H1 (cell line): ENCODE data around the gene LSR. TPM values are rescaled to one million over a fixed set of nuclear protein-coding genes. Genes with fewer than 3 reads are reported as not detected.

ENCODE experiments used
- CTCF ChIA-PET: fragments of 300-600 bp; sonication (Branson Sonifier 250); formaldehyde crosslinking; loops from one replicate; lab custom pipeline; 2021; ENCODE audit not compliant: partially characterized antibody; lab: Charles Lee
- POLR2A ChIA-PET: fragments of 300-600 bp; sonication (Branson Sonifier 250); formaldehyde crosslinking; loops from one replicate; lab custom pipeline; 2021; ENCODE audit warnings: inconsistent platforms; ENCODE audit not compliant: partially characterized antibody; lab: Charles Lee
- DNase-seq, 2 experiments: peaks; one replicate each; pipeline versions ENCODE4 v3.0.0 to v3.0.0-alpha.2; 2010 to 2022; ENCODE audit warnings: low spot score in 2 of 2, low read depth in 1 of 2, mixed read lengths in 1 of 2
- FAIRE-seq: peaks from 2 replicates; lab custom pipeline; 2011; peaks lifted over from hg19 to GRCh38; lab: Jason Lieb, UNC
- H2AFZ ChIP-seq: 2 replicates; pipeline ENCODE4 v1.8.1; 2012; ENCODE audit warnings: low read length, inconsistent platforms
- H2AK5ac ChIP-seq: 2 replicates; pipeline ENCODE4 v1.6.1; 2013; ENCODE audit warnings: low read depth, low read length
- H2BK120ac ChIP-seq: replicated peaks from 2 replicates; pipeline ENCODE3; 2013; ENCODE audit warnings: low read depth, low read length, inconsistent platforms
- H2BK12ac ChIP-seq: 2 replicates; pipeline ENCODE4 v1.6.1; 2013; ENCODE audit warnings: low read depth, low read length
- H2BK15ac ChIP-seq: 2 replicates; pipeline ENCODE4 v1.6.1; 2013; ENCODE audit warnings: low read length
- H2BK20ac ChIP-seq: 2 replicates; pipeline ENCODE4 v1.6.1; 2013; ENCODE audit warnings: low read length
- H2BK5ac ChIP-seq: 2 replicates; pipeline ENCODE4 v1.6.1; 2013; ENCODE audit warnings: low read depth, low read length
- H3K14ac ChIP-seq: 2 replicates; pipeline ENCODE4 v1.6.1; 2013; ENCODE audit warnings: inconsistent platforms; ENCODE audit not compliant: insufficient read length
- H3K18ac ChIP-seq: 2 replicates; pipeline ENCODE4 v1.6.1; 2013; ENCODE audit warnings: low read length; ENCODE audit errors: extremely low read depth
- H3K23ac ChIP-seq: 2 replicates; pipeline ENCODE4 v1.6.1; 2013; ENCODE audit warnings: inconsistent platforms; ENCODE audit not compliant: insufficient read length
- H3K23me2 ChIP-seq: 2 replicates; pipeline ENCODE4 v1.6.1; 2013; ENCODE audit warnings: low read depth, low read length
- H3K27ac ChIP-seq: 2 replicates; pipeline ENCODE4 v1.6.1; 2011; ENCODE audit warnings: low read depth, low read length, inconsistent platforms
- H3K27me3 ChIP-seq, 4 experiments: replicated peaks in 1 of 4; 1 replicate in 1 of 4; 2 replicates in 3 of 4; pipeline versions ENCODE4 v1.6.1 to v1.8.1; 2011 to 2013; ENCODE audit warnings: low read length in 3 of 4, mild to moderate bottlenecking in 3 of 4, inconsistent platforms in 2 of 4, mixed read lengths in 2 of 4, moderate library complexity in 1 of 4; ENCODE audit not compliant: control insufficient read depth in 3 of 4, insufficient read depth in 3 of 4; ENCODE audit errors: extremely low read depth in 1 of 4
- H3K36me3 ChIP-seq, 4 experiments: 2 replicates each; pipeline versions ENCODE4 v1.6.1 to v1.8.1; 2011 to 2013; ENCODE audit warnings: mild to moderate bottlenecking in 4 of 4, low read length in 3 of 4, moderate library complexity in 2 of 4, control low read depth in 1 of 4, inconsistent platforms in 1 of 4; ENCODE audit not compliant: insufficient read depth in 4 of 4, control insufficient read depth in 2 of 4
- H3K4ac ChIP-seq: replicated peaks from 2 replicates; pipeline ENCODE3; 2013; ENCODE audit warnings: low read length, low read depth, mixed read lengths, inconsistent platforms; ENCODE audit not compliant: insufficient read length
- H3K4me1 ChIP-seq, 4 experiments: replicated peaks in 1 of 4; 1 replicate in 1 of 4; 2 replicates in 3 of 4; pipeline versions ENCODE4 v1.6.1 to v1.8.1; 2011 to 2013; ENCODE audit warnings: low read length in 3 of 4, inconsistent platforms in 2 of 4, mixed read lengths in 1 of 4; ENCODE audit not compliant: insufficient read depth in 4 of 4, control insufficient read depth in 3 of 4
- H3K4me2 ChIP-seq, 2 experiments: 2 replicates each; pipeline versions ENCODE4 v1.6.1 to v1.8.1; 2011 to 2013; ENCODE audit warnings: low read depth in 2 of 2, low read length in 2 of 2, control low read depth in 1 of 2, inconsistent platforms in 1 of 2, mild to moderate bottlenecking in 1 of 2; ENCODE audit not compliant: insufficient read depth in 1 of 2
- H3K4me3 ChIP-seq, 4 experiments: fragments of 200-600, 300-600 bp in 1 of 4; sonication (generic), shearing (Covaris generic), sonication (Bioruptor Twin) in 1 of 4; 2 replicates each; pipeline versions ENCODE4 v1.5.1 to v1.8.1; 2011 to 2016; ENCODE audit warnings: low read length in 4 of 4, low read depth in 3 of 4, control low read depth in 2 of 4, inconsistent platforms in 2 of 4, mild to moderate bottlenecking in 2 of 4, mixed read lengths in 1 of 4, moderate library complexity in 1 of 4; ENCODE audit not compliant: insufficient read depth in 2 of 4; ENCODE audit errors: extremely low read depth in 1 of 4
- H3K56ac ChIP-seq: replicated peaks from 2 replicates; pipeline ENCODE3; 2013; ENCODE audit warnings: low read depth, mild to moderate bottlenecking, mixed read lengths, low read length, inconsistent platforms; ENCODE audit not compliant: insufficient read length
- H3K79me1 ChIP-seq: 2 replicates; pipeline ENCODE4 v1.6.1; 2013; ENCODE audit warnings: low read depth, low read length, control low read depth
- H3K79me2 ChIP-seq, 2 experiments: 2 replicates each; pipeline versions ENCODE4 v1.6.1 to v1.8.1; 2012 to 2013; ENCODE audit warnings: low read length in 2 of 2, mild to moderate bottlenecking in 2 of 2, inconsistent platforms in 1 of 2; ENCODE audit not compliant: insufficient read depth in 2 of 2, control insufficient read depth in 1 of 2
- H3K9ac ChIP-seq, 4 experiments: replicated peaks in 1 of 4; 1 replicate in 1 of 4; 2 replicates in 3 of 4; pipeline versions ENCODE4 v1.6.1 to v1.8.1; 2011 to 2013; ENCODE audit warnings: low read depth in 3 of 4, low read length in 3 of 4, control low read depth in 2 of 4, mild to moderate bottlenecking in 2 of 4, moderate library complexity in 2 of 4, inconsistent platforms in 1 of 4; ENCODE audit errors: extremely low read depth in 1 of 4
- H3K9me3 ChIP-seq, 2 experiments: 2 replicates each; pipeline versions ENCODE4 v1.6.1 to v1.8.1; 2012 to 2013; ENCODE audit warnings: mild to moderate bottlenecking in 2 of 2, moderate library complexity in 2 of 2, control low read depth in 1 of 2, inconsistent platforms in 1 of 2, low read depth in 1 of 2, low read length in 1 of 2, mixed read lengths in 1 of 2; ENCODE audit not compliant: insufficient read depth in 2 of 2
- H4K20me1 ChIP-seq, 2 experiments: replicated peaks in 1 of 2; 2 replicates each; pipeline versions ENCODE3 to v1.8.1; 2011 to 2013; ENCODE audit warnings: inconsistent platforms in 2 of 2, low read length in 2 of 2, mild to moderate bottlenecking in 1 of 2; ENCODE audit not compliant: insufficient read depth in 2 of 2, control insufficient read depth in 1 of 2
- H4K5ac ChIP-seq: 2 replicates; pipeline ENCODE4 v1.6.1; 2013; ENCODE audit warnings: low read length, low read depth, mixed read lengths, inconsistent platforms; ENCODE audit not compliant: insufficient read length
- H4K8ac ChIP-seq: 2 replicates; pipeline ENCODE4 v1.8.0; 2013; ENCODE audit warnings: mild to moderate bottlenecking, moderate library complexity, low read length, inconsistent platforms; ENCODE audit not compliant: insufficient read depth; ENCODE audit errors: extremely low read depth
- H4K91ac ChIP-seq: replicated peaks from 2 replicates; pipeline ENCODE3; 2013; ENCODE audit warnings: low read length, mixed read lengths, inconsistent platforms; ENCODE audit not compliant: insufficient read length
- CEBPB ChIP-seq: IDR thresholded peaks from 2 replicates; pipeline ENCODE4 v1.6.1; 2012; ENCODE audit warnings: low read depth, low read length
- CHD2 ChIP-seq: IDR thresholded peaks from 2 replicates; pipeline ENCODE4 v1.6.1; 2012; ENCODE audit warnings: low read length, improper control_type of control experiment
- POLR2AphosphoS5 ChIP-seq: IDR thresholded peaks from 2 replicates; pipeline ENCODE4 v1.6.1; 2011; ENCODE audit warnings: low read depth, low read length
- RFX5 ChIP-seq: IDR thresholded peaks from 2 replicates; pipeline ENCODE4 v1.6.1; 2011; ENCODE audit warnings: low read depth, low read length, improper control_type of control experiment, borderline replicate concordance
- SIRT6 ChIP-seq: IDR thresholded peaks from one replicate; pipeline ENCODE4 v1.7.1; 2012; ENCODE audit warnings: low read length, inconsistent platforms
- TAF7 ChIP-seq: optimal IDR thresholded peaks from 2 replicates; pipeline ENCODE3; 2011; ENCODE audit warnings: low read depth, mild to moderate bottlenecking, inconsistent platforms, low read length, moderate library complexity, borderline replicate concordance
- YY1 ChIP-seq: IDR thresholded peaks from 2 replicates; pipeline ENCODE4 v1.6.1; 2011; ENCODE audit warnings: low read depth, mild to moderate bottlenecking, low read length
- WGBS, 2 experiments: shearing (Covaris generic) in 1 of 2; methylation state at CpG; one replicate each; pipeline versions ENCODE4 v1.1.6 to v1.1.7; 2013 to 2015; ENCODE audit warnings: low lambda C conversion rate in 2 of 2, mixed read lengths in 2 of 2, inconsistent platforms in 1 of 2, low coverage in 1 of 2, missing lambda C conversion rate in 1 of 2; ENCODE audit not compliant: insufficient replicate concordance in 2 of 2, insufficient coverage in 1 of 2, insufficient read length in 1 of 2; ENCODE audit errors: extremely low coverage in 1 of 2, missing lambda C conversion rate in 1 of 2; 5-methylcytosine and 5-hydroxymethylcytosine counted together
- polyA plus RNA-seq, 7 experiments: library from polyadenylated mRNA; depleted of rRNA in 3 of 7; stranded (reverse) in 5 of 7; unstranded in 2 of 7; fragments of >200 nt in 5 of 7; fragments of 200-250 nt in 2 of 7; gene quantifications; 1 replicate in 5 of 7; 2 replicates in 1 of 7; 4 replicates in 1 of 7; pipeline versions ENCODE4 v1.2.1 to v1.2.3, GENCODE V29; 2011 to 2013; ENCODE audit warnings: missing spikeins in 2 of 7, mixed read lengths in 2 of 7
- total RNA-seq: library from RNA; stranded (reverse); fragmentation: NEBNext Ultra II Directional; extraction: Animal tissue kit (Norgen Biotek cat#: 25700); gene quantifications from 2 replicates; pipeline ENCODE4 v1.2.1, GENCODE V29; 2021
- TF ChIP-seq, protein P1 (sequence below): IDR thresholded peaks from 2 replicates; pipeline ENCODE4 v1.6.1; 2012; ENCODE audit warnings: low read length, inconsistent platforms

The LSR gene
- total and polyA plus RNA-seq, 2 of the 8 experiments (the other 6 are each of a cell fraction or from before 2014, with no cell fraction given), result 159 to 186 TPM

GRCh38 chr19:35211545-35212230, 37.1 kb upstream of the LSR start:
- H3K36me3 ChIP-seq, result no peaks in the 10 kb centered on the region
- no peaks in the 10 kb centered on the region for H3K79me1 ChIP-seq
- H3K4me3 ChIP-seq, result no peak overlapping the region
- H2BK120ac ChIP-seq, result no peak overlapping the region
- no peak overlapping the region for H3K4me2 ChIP-seq
- peak overlapping the region; percentile 60; the same call in 1 of the 2 replicates for H2BK12ac ChIP-seq
- no peak overlapping the region for H3K9ac ChIP-seq
- DNase-seq, result no peak
- H2BK20ac ChIP-seq, result 0 out of 2 replicates have a peak overlapping the region, but pooled peaks have one; percentile 21
- no peak overlapping the region for H4K8ac ChIP-seq
- H3K27me3 ChIP-seq, result no peaks in the 10 kb centered on the region
- no peak overlapping the region for H4K5ac ChIP-seq
- H3K79me2 ChIP-seq, result no peaks in the 10 kb centered on the region
- H3K4me1 ChIP-seq, result no peaks in the 10 kb centered on the region; a peak in 2 of 7 replicates
- no peak overlapping the region for H3K27ac ChIP-seq
- H3K23me2 ChIP-seq, result no peaks in the 10 kb centered on the region
- 80% methylated on average over 7 of the region's 7 CpGs; no CpG with 5 or more reads in 1 of the 2 experiments for WGBS, 2 experiments
- H4K20me1 ChIP-seq, result no peaks in the 10 kb centered on the region
- H2BK15ac ChIP-seq, result peak overlapping the region; percentile 81; the same call in 1 of the 2 replicates
- no peak overlapping the region for H4K91ac ChIP-seq
- no peak overlapping the region for H3K4ac ChIP-seq
- no peak overlapping the region for H3K56ac ChIP-seq
- H3K14ac ChIP-seq, result no peak overlapping the region
- no peak for FAIRE-seq
- no peaks in the 10 kb centered on the region for H3K9me3 ChIP-seq
- CTCF ChIA-PET, result interaction anchor here (0.7 to 1.3 kb wide), 3 partner anchors 44 to 144 kb away, joined by 3 to 4 read pairs (median 3); no protein-coding TSS in a partner anchor
- H2AK5ac ChIP-seq, result no peak overlapping the region
- H2BK5ac ChIP-seq, result 0 out of 2 replicates have a peak overlapping the region, but pooled peaks have one; percentile 4
- no peak overlapping the region; the same call in 1 of the 2 replicates for H3K18ac ChIP-seq
- H3K23ac ChIP-seq, result no peak overlapping the region
- H2AFZ ChIP-seq, result 0 out of 2 replicates have a peak overlapping the region, but pooled peaks have one; percentile 1
- no peak for TF ChIP-seq POLR2AphosphoS5
- no peak for TF ChIP-seq CEBPB
- TF ChIP-seq TAF7, result no peak
- no peak for TF ChIP-seq CHD2
- no peak for TF ChIP-seq RFX5
- TF ChIP-seq, protein P1, sequence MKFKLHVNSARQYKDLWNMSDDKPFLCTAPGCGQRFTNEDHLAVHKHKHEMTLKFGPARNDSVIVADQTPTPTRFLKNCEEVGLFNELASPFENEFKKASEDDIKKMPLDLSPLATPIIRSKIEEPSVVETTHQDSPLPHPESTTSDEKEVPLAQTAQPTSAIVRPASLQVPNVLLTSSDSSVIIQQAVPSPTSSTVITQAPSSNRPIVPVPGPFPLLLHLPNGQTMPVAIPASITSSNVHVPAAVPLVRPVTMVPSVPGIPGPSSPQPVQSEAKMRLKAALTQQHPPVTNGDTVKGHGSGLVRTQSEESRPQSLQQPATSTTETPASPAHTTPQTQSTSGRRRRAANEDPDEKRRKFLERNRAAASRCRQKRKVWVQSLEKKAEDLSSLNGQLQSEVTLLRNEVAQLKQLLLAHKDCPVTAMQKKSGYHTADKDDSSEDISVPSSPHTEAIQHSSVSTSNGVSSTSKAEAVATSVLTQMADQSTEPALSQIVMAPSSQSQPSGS, result no peak
- no peak for TF ChIP-seq SIRT6
- no peak for TF ChIP-seq YY1
- TF ChIP-seq, all 59 proteins: peak for 0
- POLR2A ChIA-PET, result interaction anchor here (0.6 to 1.2 kb wide), 4 partner anchors 13 to 58 kb away, joined by 3 read pairs; no protein-coding TSS in a partner anchor
